Epithelial cell of esophagus (primary cell): ENCODE results near the gene CDH13.
A peak's percentile ranks its signal among the peaks of the same experiment; 100 is the strongest.

Source experiments
- DNase-seq: peaks from one replicate; pipeline ENCODE4 v3.0.0; 2010; ENCODE audit warnings: low read depth
- H3K4me3 ChIP-seq: 2 replicates; pipeline ENCODE4 v1.5.1; 2011; ENCODE audit warnings: mild to moderate bottlenecking, low read length, control low read depth
- CTCF ChIP-seq: IDR thresholded peaks from 2 replicates; pipeline ENCODE4 v1.5.1; 2011; ENCODE audit warnings: low read depth, mild to moderate bottlenecking, low read length, control low read depth, inconsistent platforms; ENCODE audit not compliant: insufficient read depth; ENCODE audit errors: missing control alignments

The CDH13 gene

GRCh38 chr16:83136924-83137323, 510.2 kb downstream of the CDH13 start:
- no peak for TF ChIP-seq CTCF
- H3K4me3 ChIP-seq = no peak overlapping the region
- DNase-seq = no peak

- peak; percentile 58 for DNase-seq
- no peak for TF ChIP-seq CTCF
- H3K4me3 ChIP-seq = peak overlapping the region; percentile 39
Measured at GRCh38 chr16:83137326-83137781, 510.6 kb downstream of the CDH13 start.

GRCh38 chr16:83137894-83138293, 511.1 kb downstream of the CDH13 start:
- no peak for DNase-seq
- TF ChIP-seq CTCF = no peak
- H3K4me3 ChIP-seq = no peak overlapping the region

GRCh38 chr16:83138512-83138911, 511.7 kb downstream of the CDH13 start:
- no peak overlapping the region for H3K4me3 ChIP-seq
- no peak for DNase-seq
- no peak for TF ChIP-seq CTCF

- no peak for DNase-seq
- no peak overlapping the region for H3K4me3 ChIP-seq
- no peak for TF ChIP-seq CTCF
Measured at GRCh38 chr16:83138976-83139690, 512.4 kb downstream of the CDH13 start.

GRCh38 chr16:83143788-83144187, 517.0 kb downstream of the CDH13 start:
- TF ChIP-seq CTCF = no peak
- no peak overlapping the region for H3K4me3 ChIP-seq
- DNase-seq = peak; percentile 51

GRCh38 chr16:83145297-83145696, 518.5 kb downstream of the CDH13 start:
- DNase-seq = no peak
- no peak overlapping the region for H3K4me3 ChIP-seq
- no peak for TF ChIP-seq CTCF
